Loucy (cell line): ENCODE data around the gene ASB2.
A peak's percentile ranks its signal among the peaks of the same experiment; 100 is the strongest.

Experiments
- H2AFZ ChIP-seq: fragments of 200-600 bp; sonication (generic); 2 replicates; pipeline ENCODE4 v1.6.0; 2016; ENCODE audit warnings: antibody characterized with exemption, mild to moderate bottlenecking, low read length, moderate library complexity
- H3F3A ChIP-seq: fragments of 200-600 bp; 2 replicates; pipeline ENCODE4 v1.6.0; 2016; ENCODE audit warnings: antibody characterized with exemption, low read depth, mild to moderate bottlenecking
- H3K27me3 ChIP-seq: fragments of 200-600 bp; sonication (generic); 2 replicates; pipeline ENCODE4 v1.6.1; 2014; ENCODE audit warnings: low read length, mild to moderate bottlenecking; ENCODE audit not compliant: insufficient read depth, poor library complexity, severe bottlenecking
- H3K36me3 ChIP-seq: fragments of 200-600 bp; sonication (generic); 2 replicates; pipeline ENCODE4 v1.6.1; 2016; ENCODE audit warnings: low read length; ENCODE audit not compliant: insufficient read depth
- H3K4me1 ChIP-seq: fragments of 200-600 bp; sonication (generic); 2 replicates; pipeline ENCODE4 v1.5.1; 2014; ENCODE audit warnings: low read length, mild to moderate bottlenecking; ENCODE audit not compliant: insufficient read depth, poor library complexity, severe bottlenecking
- H3K4me2 ChIP-seq: fragments of 200-600 bp; sonication (generic); 2 replicates; pipeline ENCODE4 v1.6.0; 2014; ENCODE audit warnings: antibody characterized with exemption, low read length, low read depth, mild to moderate bottlenecking; ENCODE audit not compliant: poor library complexity, severe bottlenecking
- H3K4me3 ChIP-seq: fragments of 200-600 bp; sonication (generic); 2 replicates; pipeline ENCODE4 v1.5.1; 2014; ENCODE audit warnings: low read length, mild to moderate bottlenecking, mixed read lengths; ENCODE audit not compliant: poor library complexity, severe bottlenecking
- H3K79me2 ChIP-seq: fragments of 200-600 bp; sonication (generic); 2 replicates; pipeline ENCODE4 v1.6.1; 2014; ENCODE audit warnings: low read length; ENCODE audit not compliant: insufficient read depth
- H3K9ac ChIP-seq: fragments of 200-600 bp; sonication (generic); 2 replicates; pipeline ENCODE4 v1.6.0; 2014; ENCODE audit warnings: mild to moderate bottlenecking, low read depth, low read length, moderate library complexity; ENCODE audit not compliant: poor library complexity, severe bottlenecking
- H3K9me2 ChIP-seq: fragments of 200-600 bp; sonication (generic); replicated peaks from 2 replicates; pipeline ENCODE4 v1.6.1; 2016; ENCODE audit warnings: low read depth, low read length, mixed read lengths
- H3K9me3 ChIP-seq: fragments of 200-600 bp; sonication (generic); 2 replicates; pipeline ENCODE4 v1.6.1; 2014; ENCODE audit warnings: mild to moderate bottlenecking, antibody characterized with exemption, low read length, low read depth; ENCODE audit not compliant: insufficient read depth
- H4K20me1 ChIP-seq: fragments of 200-600 bp; sonication (generic); 2 replicates; pipeline ENCODE4 v1.6.0; 2014; ENCODE audit warnings: antibody characterized with exemption, low read length, mild to moderate bottlenecking; ENCODE audit not compliant: insufficient read depth, poor library complexity, severe bottlenecking
- EZH2phosphoT487 ChIP-seq: fragments of 200-600 bp; IDR thresholded peaks from 2 replicates; pipeline ENCODE4 v1.6.1; 2018; ENCODE audit warnings: antibody characterized with exemption, mild to moderate bottlenecking, moderate library complexity, borderline replicate concordance
- TF ChIP-seq, protein P1 (sequence below): fragments of 200-600 bp; sonication (generic); conservative IDR thresholded peaks from 2 replicates; pipeline ENCODE4 v1.5.1; 2014; ENCODE audit warnings: mild to moderate bottlenecking, antibody characterized with exemption, low read length

ASB2 gene

DNA sequence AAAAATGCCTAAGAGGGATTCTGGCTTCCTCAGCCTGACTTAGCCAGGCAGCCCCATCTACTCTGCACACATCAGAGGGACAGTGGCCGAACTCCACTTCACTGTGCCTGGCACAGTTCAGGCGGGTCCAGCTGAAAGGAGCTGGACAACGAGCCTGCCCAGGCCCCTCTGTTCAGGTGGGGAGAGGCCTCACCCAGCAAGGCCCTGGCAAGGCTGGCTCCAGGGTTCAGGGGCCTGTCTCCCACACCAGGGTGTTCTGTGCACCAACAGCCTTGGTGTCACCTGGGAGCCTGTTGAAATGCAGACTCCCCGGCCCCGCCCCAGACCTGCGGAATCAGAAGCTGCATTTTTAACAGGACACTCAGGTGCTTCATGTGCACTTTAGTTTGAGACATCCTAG lies 39.4 kb downstream of the ASB2 start:
- H3F3A ChIP-seq = no peaks in the 10 kb centered on the region
- H3K79me2 ChIP-seq = no peaks in the 10 kb centered on the region
- H3K9me3 ChIP-seq = no peaks in the 10 kb centered on the region
- H4K20me1 ChIP-seq = no peaks in the 10 kb centered on the region
- no peak overlapping the region for H2AFZ ChIP-seq
- H3K4me1 ChIP-seq = no peaks in the 10 kb centered on the region
- TF ChIP-seq, protein P1, sequence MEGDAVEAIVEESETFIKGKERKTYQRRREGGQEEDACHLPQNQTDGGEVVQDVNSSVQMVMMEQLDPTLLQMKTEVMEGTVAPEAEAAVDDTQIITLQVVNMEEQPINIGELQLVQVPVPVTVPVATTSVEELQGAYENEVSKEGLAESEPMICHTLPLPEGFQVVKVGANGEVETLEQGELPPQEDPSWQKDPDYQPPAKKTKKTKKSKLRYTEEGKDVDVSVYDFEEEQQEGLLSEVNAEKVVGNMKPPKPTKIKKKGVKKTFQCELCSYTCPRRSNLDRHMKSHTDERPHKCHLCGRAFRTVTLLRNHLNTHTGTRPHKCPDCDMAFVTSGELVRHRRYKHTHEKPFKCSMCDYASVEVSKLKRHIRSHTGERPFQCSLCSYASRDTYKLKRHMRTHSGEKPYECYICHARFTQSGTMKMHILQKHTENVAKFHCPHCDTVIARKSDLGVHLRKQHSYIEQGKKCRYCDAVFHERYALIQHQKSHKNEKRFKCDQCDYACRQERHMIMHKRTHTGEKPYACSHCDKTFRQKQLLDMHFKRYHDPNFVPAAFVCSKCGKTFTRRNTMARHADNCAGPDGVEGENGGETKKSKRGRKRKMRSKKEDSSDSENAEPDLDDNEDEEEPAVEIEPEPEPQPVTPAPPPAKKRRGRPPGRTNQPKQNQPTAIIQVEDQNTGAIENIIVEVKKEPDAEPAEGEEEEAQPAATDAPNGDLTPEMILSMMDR = no peak
- TF ChIP-seq EZH2phosphoT487 = no peak
- no peak overlapping the region for H3K4me3 ChIP-seq
- no peaks in the 10 kb centered on the region for H3K36me3 ChIP-seq
- H3K9me2 ChIP-seq = no peaks in the 10 kb centered on the region
- H3K4me2 ChIP-seq = no peak overlapping the region
- no peak overlapping the region for H3K9ac ChIP-seq
- no peaks in the 10 kb centered on the region for H3K27me3 ChIP-seq

GRCh38 chr14:93936245-93936644 lies 40.1 kb downstream of the ASB2 start:
- no peak overlapping the region for H3K4me2 ChIP-seq
- H3K9ac ChIP-seq = no peak overlapping the region
- H2AFZ ChIP-seq = no peak overlapping the region
- no peaks in the 10 kb centered on the region for H3K4me1 ChIP-seq
- no peaks in the 10 kb centered on the region for H3K36me3 ChIP-seq
- H3K27me3 ChIP-seq = no peaks in the 10 kb centered on the region
- TF ChIP-seq EZH2phosphoT487 = no peak
- TF ChIP-seq, protein P1 = peak; percentile 72
- no peaks in the 10 kb centered on the region for H4K20me1 ChIP-seq
- no peaks in the 10 kb centered on the region for H3K9me3 ChIP-seq
- H3K9me2 ChIP-seq = no peaks in the 10 kb centered on the region
- no peaks in the 10 kb centered on the region for H3K79me2 ChIP-seq
- no peak overlapping the region for H3K4me3 ChIP-seq
- H3F3A ChIP-seq = no peaks in the 10 kb centered on the region

GRCh38 chr14:93935213-93935612 lies 41.2 kb downstream of the ASB2 start:
- no peaks in the 10 kb centered on the region for H3K36me3 ChIP-seq
- H3K27me3 ChIP-seq = no peaks in the 10 kb centered on the region
- no peak overlapping the region for H3K4me3 ChIP-seq
- H3K4me1 ChIP-seq = no peaks in the 10 kb centered on the region
- no peaks in the 10 kb centered on the region for H4K20me1 ChIP-seq
- no peak overlapping the region for H3K4me2 ChIP-seq
- no peaks in the 10 kb centered on the region for H3K9me3 ChIP-seq
- no peak overlapping the region for H3K9ac ChIP-seq
- no peak for TF ChIP-seq EZH2phosphoT487
- TF ChIP-seq, protein P1 = no peak
- no peaks in the 10 kb centered on the region for H3K9me2 ChIP-seq
- H3F3A ChIP-seq = no peaks in the 10 kb centered on the region
- no peaks in the 10 kb centered on the region for H3K79me2 ChIP-seq
- no peak overlapping the region for H2AFZ ChIP-seq
